ENCODE measurements around the gene GTF3C5.

Gene GTF3C5

GRCh38 chr9:132985489-132985888, 45.3 kb upstream of the GTF3C5 start:
- TF ChIP-seq ZFP3 (CRISPR knock-in tag; IDR thresholded peaks at IDR 0.05) (no peak), ARNTL (CRISPR knock-in tag; IDR thresholded peaks at IDR 0.05; ENCODE audit: borderline replicate concordance, low read depth) (no peak), ZNF8 (CRISPR knock-in tag; IDR thresholded peaks at IDR 0.05) (no peak), TCF4 (CRISPR knock-in tag; IDR thresholded peaks at IDR 0.05; ENCODE audit: borderline replicate concordance) (no peak), SNAI2 (CRISPR knock-in tag; IDR thresholded peaks at IDR 0.05) (no peak), CREB5 (CRISPR knock-in tag; IDR thresholded peaks at IDR 0.05; ENCODE audit: low read depth) (no peak), GLIS3 (CRISPR knock-in tag; IDR thresholded peaks at IDR 0.05) (no peak), ISL1 (CRISPR knock-in tag; IDR thresholded peaks at IDR 0.05) (no peak), ZNF70 (CRISPR knock-in tag; IDR thresholded peaks at IDR 0.05) (no peak), TOX (CRISPR knock-in tag; IDR thresholded peaks at IDR 0.05; ENCODE audit: borderline replicate concordance) (no peak), ESRRG (CRISPR knock-in tag; IDR thresholded peaks at IDR 0.05) (no peak), CSRNP3 (CRISPR knock-in tag; IDR thresholded peaks at IDR 0.05) (no peak)
- TF ChIP-seq, protein P1, sequence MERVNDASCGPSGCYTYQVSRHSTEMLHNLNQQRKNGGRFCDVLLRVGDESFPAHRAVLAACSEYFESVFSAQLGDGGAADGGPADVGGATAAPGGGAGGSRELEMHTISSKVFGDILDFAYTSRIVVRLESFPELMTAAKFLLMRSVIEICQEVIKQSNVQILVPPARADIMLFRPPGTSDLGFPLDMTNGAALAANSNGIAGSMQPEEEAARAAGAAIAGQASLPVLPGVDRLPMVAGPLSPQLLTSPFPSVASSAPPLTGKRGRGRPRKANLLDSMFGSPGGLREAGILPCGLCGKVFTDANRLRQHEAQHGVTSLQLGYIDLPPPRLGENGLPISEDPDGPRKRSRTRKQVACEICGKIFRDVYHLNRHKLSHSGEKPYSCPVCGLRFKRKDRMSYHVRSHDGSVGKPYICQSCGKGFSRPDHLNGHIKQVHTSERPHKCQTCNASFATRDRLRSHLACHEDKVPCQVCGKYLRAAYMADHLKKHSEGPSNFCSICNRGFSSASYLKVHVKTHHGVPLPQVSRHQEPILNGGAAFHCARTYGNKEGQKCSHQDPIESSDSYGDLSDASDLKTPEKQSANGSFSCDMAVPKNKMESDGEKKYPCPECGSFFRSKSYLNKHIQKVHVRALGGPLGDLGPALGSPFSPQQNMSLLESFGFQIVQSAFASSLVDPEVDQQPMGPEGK (CRISPR knock-in tag; IDR thresholded peaks at IDR 0.05; ENCODE audit: borderline replicate concordance): no peak
- TF ChIP-seq, protein P2, sequence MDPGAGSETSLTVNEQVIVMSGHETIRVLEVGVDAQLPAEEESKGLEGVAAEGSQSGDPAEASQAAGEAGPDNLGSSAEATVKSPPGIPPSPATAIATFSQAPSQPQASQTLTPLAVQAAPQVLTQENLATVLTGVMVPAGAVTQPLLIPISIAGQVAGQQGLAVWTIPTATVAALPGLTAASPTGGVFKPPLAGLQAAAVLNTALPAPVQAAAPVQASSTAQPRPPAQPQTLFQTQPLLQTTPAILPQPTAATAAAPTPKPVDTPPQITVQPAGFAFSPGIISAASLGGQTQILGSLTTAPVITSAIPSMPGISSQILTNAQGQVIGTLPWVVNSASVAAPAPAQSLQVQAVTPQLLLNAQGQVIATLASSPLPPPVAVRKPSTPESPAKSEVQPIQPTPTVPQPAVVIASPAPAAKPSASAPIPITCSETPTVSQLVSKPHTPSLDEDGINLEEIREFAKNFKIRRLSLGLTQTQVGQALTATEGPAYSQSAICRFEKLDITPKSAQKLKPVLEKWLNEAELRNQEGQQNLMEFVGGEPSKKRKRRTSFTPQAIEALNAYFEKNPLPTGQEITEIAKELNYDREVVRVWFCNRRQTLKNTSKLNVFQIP (CRISPR knock-in tag; IDR thresholded peaks at IDR 0.05; ENCODE audit: borderline replicate concordance, low read depth): no peak
- ATAC-seq: no peak

GRCh38 chr9:132986114-132986513, 44.7 kb upstream of the GTF3C5 start:
- ATAC-seq: no peak
- TF ChIP-seq ZNF70 (CRISPR knock-in tag; IDR thresholded peaks at IDR 0.05) (no peak), TCF4 (CRISPR knock-in tag; IDR thresholded peaks at IDR 0.05; ENCODE audit: borderline replicate concordance) (no peak), CREB5 (CRISPR knock-in tag; IDR thresholded peaks at IDR 0.05; ENCODE audit: low read depth) (no peak), ISL1 (CRISPR knock-in tag; IDR thresholded peaks at IDR 0.05) (no peak), ARNTL (CRISPR knock-in tag; IDR thresholded peaks at IDR 0.05; ENCODE audit: borderline replicate concordance, low read depth) (no peak), CSDC2 (CRISPR knock-in tag; IDR thresholded peaks at IDR 0.05) (no peak), ZC3H10 (CRISPR knock-in tag; IDR thresholded peaks at IDR 0.05) (no peak)
- TF ChIP-seq, protein P1 (CRISPR knock-in tag; IDR thresholded peaks at IDR 0.05; ENCODE audit: borderline replicate concordance): no peak

GRCh38 chr9:132986640-132987620, 43.9 kb upstream of the GTF3C5 start:
- peak; percentile 57 for ATAC-seq
- TF ChIP-seq ZNF70 (CRISPR knock-in tag; IDR thresholded peaks at IDR 0.05): no peak
- TF ChIP-seq ARNTL (CRISPR knock-in tag; IDR thresholded peaks at IDR 0.05; ENCODE audit: borderline replicate concordance, low read depth): no peak
- TF ChIP-seq CSDC2 (CRISPR knock-in tag; IDR thresholded peaks at IDR 0.05): no peak
- no peak for TF ChIP-seq GLIS3 (CRISPR knock-in tag; IDR thresholded peaks at IDR 0.05)
- no peak for TF ChIP-seq ESRRG (CRISPR knock-in tag; IDR thresholded peaks at IDR 0.05)
- TF ChIP-seq BACH2 (CRISPR knock-in tag; IDR thresholded peaks at IDR 0.05; ENCODE audit: borderline replicate concordance): no peak
- no peak for TF ChIP-seq TOX (CRISPR knock-in tag; IDR thresholded peaks at IDR 0.05; ENCODE audit: borderline replicate concordance)
- no peak for TF ChIP-seq TCF4 (CRISPR knock-in tag; IDR thresholded peaks at IDR 0.05; ENCODE audit: borderline replicate concordance)
- TF ChIP-seq ZFP3 (CRISPR knock-in tag; IDR thresholded peaks at IDR 0.05): no peak
- no peak for TF ChIP-seq ZC3H10 (CRISPR knock-in tag; IDR thresholded peaks at IDR 0.05)
- TF ChIP-seq RARB (CRISPR knock-in tag; IDR thresholded peaks at IDR 0.05): no peak
- TF ChIP-seq ZFP30 (CRISPR knock-in tag; IDR thresholded peaks at IDR 0.05): no peak
- no peak for TF ChIP-seq TSHZ2 (CRISPR knock-in tag; IDR thresholded peaks at IDR 0.05)
- TF ChIP-seq PPARA (CRISPR knock-in tag; IDR thresholded peaks at IDR 0.05; ENCODE audit: borderline replicate concordance): no peak
- TF ChIP-seq SNAI2 (CRISPR knock-in tag; IDR thresholded peaks at IDR 0.05): no peak

All from SK-N-SH treated with all-trans-retinoic acid at 6 μM for 48 hours (cell line).